Epidermal melanocyte (primary cell): ENCODE data around the gene MFN1.

Experiments used
- DNase-seq: peaks from one replicate; pipeline ENCODE4 v3.0.0; 2011; ENCODE audit warnings: low spot score; ENCODE audit not compliant: insufficient read length

Gene MFN1

DNA sequence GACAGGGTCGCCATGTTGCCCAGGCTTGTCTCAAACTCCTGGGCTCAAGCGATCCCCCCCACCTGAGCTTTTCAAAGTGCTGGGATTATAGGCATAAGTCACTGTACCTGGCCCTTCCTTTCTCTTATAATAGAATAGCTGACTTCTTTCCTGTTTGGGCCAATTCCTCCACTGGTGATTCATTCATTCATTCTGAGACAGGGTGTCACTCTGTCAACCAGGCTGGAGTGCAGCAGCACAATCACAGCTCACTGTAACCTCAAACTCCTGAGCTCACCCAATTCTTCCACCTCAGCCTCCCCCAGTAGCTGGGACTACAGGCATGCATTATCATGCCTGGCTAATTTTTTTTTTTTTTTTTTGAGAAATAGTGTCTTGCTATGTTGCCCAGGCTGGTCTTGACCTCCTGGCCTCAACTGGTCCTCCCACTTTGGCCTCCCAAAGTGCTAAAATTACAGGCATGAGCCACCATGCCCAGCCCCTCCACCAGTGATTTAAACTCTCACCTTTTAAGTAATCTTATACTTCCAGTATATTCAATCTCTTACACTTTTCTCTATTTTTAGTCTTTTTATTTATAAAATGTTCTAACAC is 82.9 kb downstream of the MFN1 start:
- no peak for DNase-seq

DNA sequence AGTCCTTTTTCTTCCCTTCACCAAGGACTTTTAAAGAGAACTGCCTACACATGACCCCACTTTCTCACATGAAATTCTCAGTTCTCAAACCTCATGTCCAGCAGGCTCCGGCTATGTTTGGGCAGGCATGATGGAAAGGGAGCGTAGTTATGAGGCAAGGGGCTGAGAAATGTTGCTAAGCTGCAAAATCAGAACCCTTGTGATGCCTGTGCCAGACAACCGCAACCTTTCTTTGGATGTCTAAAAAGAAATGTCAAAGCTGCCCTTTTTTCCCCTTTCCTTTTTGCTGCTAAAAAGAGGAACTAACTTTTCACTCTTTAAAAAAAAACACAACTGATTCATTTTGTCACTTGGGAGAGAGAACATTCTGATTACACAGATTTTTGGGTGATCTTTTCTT is 84.5 kb downstream of the MFN1 start:
- DNase-seq = no peak

DNA sequence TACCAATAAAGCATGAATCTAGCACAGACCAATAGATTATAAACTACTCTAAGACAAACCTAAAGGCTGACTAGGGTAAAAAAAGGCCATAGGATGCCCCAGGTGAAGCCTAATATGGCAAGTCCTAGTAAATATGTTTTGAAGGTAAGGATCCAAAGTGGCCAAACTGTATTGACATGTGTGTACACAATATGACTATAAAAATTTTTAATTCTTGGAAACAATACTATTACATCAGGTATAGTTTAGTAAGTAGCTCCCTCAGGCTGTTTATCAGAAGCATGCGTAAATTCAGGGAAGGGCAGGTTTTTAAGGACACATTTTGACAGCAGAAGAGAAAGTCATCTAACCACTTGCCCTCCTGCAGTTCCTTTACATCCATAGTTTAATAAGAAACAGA is 84.9 kb downstream of the MFN1 start:
- DNase-seq = no peak

- no peak for DNase-seq
These were observed 89.0 kb downstream of the MFN1 start for GRCh38 chr3:179436517-179436916.

DNA sequence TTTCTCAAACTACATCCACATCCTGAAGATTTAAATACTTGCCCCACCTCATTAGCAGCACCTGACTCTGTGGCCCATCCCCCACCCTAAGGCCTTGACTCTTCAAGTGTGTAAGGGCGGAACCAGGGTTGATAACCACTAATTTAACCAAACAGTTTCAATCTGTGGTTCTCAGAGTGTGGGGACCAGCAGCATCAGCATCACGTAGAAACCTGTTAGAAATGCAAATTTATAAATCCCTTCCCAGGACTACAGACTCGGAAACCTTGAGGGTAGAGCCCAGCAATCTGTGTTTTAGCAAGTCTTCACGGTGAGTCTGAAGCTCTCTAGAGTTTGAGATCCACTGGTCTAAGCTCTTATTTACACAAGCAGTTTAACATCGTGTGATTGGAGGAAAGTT is 91.3 kb downstream of the MFN1 start:
- no peak for DNase-seq
